ENCODE results near the gene MYH11.
"Not testable (repeated sequence)": the region's sequence is repeated elsewhere in the genome, so short reads cannot be mapped to it uniquely, and the experiment has no call there.

The MYH11 gene

GRCh38 chr16:15665107-15665506 lies 191.7 kb downstream of the MYH11 start:
- in situ Hi-C loops (cut with MboI; ENCODE audit: low sequenced_read_pairs, unreplicated experiment), result no loop called here
- DNase-seq (ENCODE audit: low spot score), result no peak

GRCh38 chr16:15660203-15660601 lies 196.6 kb downstream of the MYH11 start:
- no peak for DNase-seq (ENCODE audit: low spot score)
- in situ Hi-C loops (cut with MboI; ENCODE audit: low sequenced_read_pairs, unreplicated experiment), result no loop called here
- no peak for TF ChIP-seq CTCF (IDR thresholded peaks at IDR 0.05; ENCODE audit: borderline replicate concordance, control extremely low read depth, extremely low read depth, insufficient read depth, missing control alignments)

More at GRCh38 chr16:15665107-15665506, 191.7 kb downstream of the MYH11 start:
- no peak for TF ChIP-seq CTCF (IDR thresholded peaks at IDR 0.05; ENCODE audit: borderline replicate concordance, control extremely low read depth, extremely low read depth, insufficient read depth, missing control alignments)

- in situ Hi-C loops (cut with MboI; ENCODE audit: low sequenced_read_pairs, unreplicated experiment), result no loop called here
- TF ChIP-seq CTCF (IDR thresholded peaks at IDR 0.05; ENCODE audit: borderline replicate concordance, control extremely low read depth, extremely low read depth, insufficient read depth, missing control alignments), result no peak
- no peak for DNase-seq (ENCODE audit: low spot score)
Observed at GRCh38 chr16:15658556-15658955, 198.3 kb downstream of the MYH11 start.

- no peak for DNase-seq (ENCODE audit: low spot score)
- no peak for TF ChIP-seq CTCF (IDR thresholded peaks at IDR 0.05; ENCODE audit: borderline replicate concordance, control extremely low read depth, extremely low read depth, insufficient read depth, missing control alignments)
- in situ Hi-C loops (cut with MboI; ENCODE audit: low sequenced_read_pairs, unreplicated experiment), result no loop called here
Observed at GRCh38 chr16:15658149-15658548, 198.7 kb downstream of the MYH11 start.

- in situ Hi-C loops (cut with MboI; ENCODE audit: low sequenced_read_pairs, unreplicated experiment); DNase-seq (ENCODE audit: low spot score): not testable (repeated sequence)
Observed at GRCh38 chr16:15655561-15655960, 201.3 kb downstream of the MYH11 start.

- in situ Hi-C loops (cut with MboI; ENCODE audit: low sequenced_read_pairs, unreplicated experiment), result no loop called here
- TF ChIP-seq CTCF (IDR thresholded peaks at IDR 0.05; ENCODE audit: borderline replicate concordance, control extremely low read depth, extremely low read depth, insufficient read depth, missing control alignments), result no peak
- DNase-seq (ENCODE audit: low spot score), result no peak
Observed at GRCh38 chr16:15654591-15654990, 202.2 kb downstream of the MYH11 start.

- DNase-seq (ENCODE audit: low spot score), result no peak
- in situ Hi-C loops (cut with MboI; ENCODE audit: low sequenced_read_pairs, unreplicated experiment), result no loop called here
- no peak for TF ChIP-seq CTCF (IDR thresholded peaks at IDR 0.05; ENCODE audit: borderline replicate concordance, control extremely low read depth, extremely low read depth, insufficient read depth, missing control alignments)
Observed at GRCh38 chr16:15653227-15653626, 203.6 kb downstream of the MYH11 start.

Data from GM13976 (cell line).